ENCODE results near the gene AKR1C4. TPM values are rescaled to one million over a fixed set of nuclear protein-coding genes. Genes with fewer than 3 reads are reported as not detected.

AKR1C4 gene
- polyA plus RNA-seq, 12 donors = not detected

DNA sequence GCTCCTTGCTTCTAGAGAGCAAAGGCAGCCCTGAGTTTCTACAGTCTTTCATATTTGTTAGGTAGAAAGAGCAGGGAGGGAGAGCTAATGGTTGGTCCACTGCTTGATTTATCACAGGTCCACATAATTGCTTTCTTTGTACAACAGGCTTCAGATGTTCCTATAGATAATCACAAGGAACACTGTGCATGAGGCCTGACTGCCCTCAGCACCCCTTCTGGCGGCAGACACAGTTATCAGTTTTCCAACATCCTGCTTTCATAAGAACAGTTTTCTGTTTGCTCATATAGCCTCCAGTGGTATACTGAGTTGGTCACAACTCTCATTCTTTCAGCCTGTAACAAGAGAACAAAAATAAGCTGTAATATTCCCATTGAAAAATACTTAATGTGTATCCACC, 69.7 kb downstream of the AKR1C4 start:
- DNase-seq = no peak

DNA sequence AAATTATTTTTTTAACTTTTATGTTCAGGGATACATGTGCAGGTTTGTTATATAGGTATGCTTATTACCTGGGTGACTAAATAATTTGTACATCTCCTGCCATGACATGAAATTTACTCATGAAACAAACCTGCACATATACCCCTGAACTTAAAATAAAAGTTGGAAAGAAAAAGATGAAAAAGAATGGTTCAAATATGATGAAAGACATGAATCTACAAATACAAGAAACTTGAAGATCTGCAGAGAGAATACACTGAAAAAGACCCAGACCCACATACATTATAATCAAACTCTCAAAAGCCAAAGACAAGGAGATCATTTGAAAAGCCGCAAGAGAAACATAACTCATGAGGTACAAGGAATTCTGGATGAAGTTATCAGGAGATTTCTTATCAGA, 70.2 kb downstream of the AKR1C4 start:
- DNase-seq = no peak

DNA sequence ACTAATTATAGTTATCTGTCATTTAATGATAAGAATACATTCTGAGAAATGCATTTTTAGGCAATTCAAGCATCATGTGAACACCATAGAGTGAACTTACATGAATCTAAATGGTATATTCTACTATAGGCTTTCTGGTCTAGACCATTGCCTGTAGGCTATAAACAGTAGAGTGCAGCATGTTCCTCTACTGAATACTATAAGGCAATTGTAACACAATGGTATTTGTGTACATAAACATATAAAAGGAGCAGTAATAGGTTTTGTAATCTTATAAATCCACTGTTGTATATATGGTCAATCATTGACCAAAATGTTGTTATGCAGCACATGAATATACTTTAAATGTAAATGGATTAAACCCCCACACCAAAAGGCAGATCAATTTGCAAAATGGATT, 71.6 kb downstream of the AKR1C4 start:
- no peak for DNase-seq

Other genes starting within 250 kb of the AKR1C4 start
- gene AKR1C1, start 233.4 kb upstream of the AKR1C4 start, polyA plus RNA-seq (ENCODE audit: insufficient read length in 12 of 12) = 10 to 100 TPM in 6 of 12 donors, 1 to 10 TPM in 4, not detected in 2; 6.3 to 15.7 (median 11.3) TPM
- gene AKR1C2, start 193.0 kb upstream of the AKR1C4 start, polyA plus RNA-seq (ENCODE audit: insufficient read length in 12 of 12) = 10 to 100 TPM in 4 of 12 donors, 1 to 10 TPM in 6, not detected in 2; 4.5 to 14.9 (median 9.6) TPM
- gene AKR1C3, start 102.4 kb upstream of the AKR1C4 start, polyA plus RNA-seq (ENCODE audit: insufficient read length in 12 of 12) = 1 to 10 TPM in 8 of 12 donors, under 1 TPM in 2, not detected in 2; 0.54 to 4.4 (median 1.2) TPM
- under 1 TPM in 1 of 12 donors, not detected in 11; 0.26 TPM for gene AKR1C8, start 11.7 kb upstream of the AKR1C4 start, polyA plus RNA-seq (ENCODE audit: insufficient read length in 12 of 12)
- not detected for gene UCN3, start 168.1 kb downstream of the AKR1C4 start, polyA plus RNA-seq (ENCODE audit: insufficient read length in 12 of 12)
- gene TUBAL3, start 208.0 kb downstream of the AKR1C4 start, polyA plus RNA-seq (ENCODE audit: insufficient read length in 12 of 12) = 1 to 10 TPM in 1 of 12 donors, under 1 TPM in 6, not detected in 5; 0.07 to 6.0 (median 0.14) TPM
- 100 to 1,000 TPM in 9 of 12 donors, 10 to 100 TPM in 2, not detected in 1; 85.1 to 139 (median 111) TPM for gene NET1, start 215.7 kb downstream of the AKR1C4 start, polyA plus RNA-seq (ENCODE audit: insufficient read length in 12 of 12)